Measurements from ENCODE around the gene MYL10. TPM values are rescaled to one million over a fixed set of nuclear protein-coding genes. Genes with fewer than 3 reads are reported as not detected.

Gene MYL10
- total and polyA plus RNA-seq, 2 experiments from 2014 or later = 1.3 TPM; not detected in 1

- peak overlapping the region; percentile 3; the same call in 1 of the 3 replicates for H3K4me3 Mint-ChIP-seq
- H3F3A ChIP-seq (replicated peaks; ENCODE audit: low read depth) = no peaks in the 10 kb centered on the region
- peaks cover 14% of the 10 kb centered on the region; the same call in 1 of the 2 replicates for H3K4me1 ChIP-seq (ENCODE audit: insufficient read depth)
- peak; percentile 87 for DNase-seq (ENCODE audit: low spot score)
- peaks cover 24% of the 10 kb centered on the region for H3K4me1 Mint-ChIP-seq
- no peaks in the 10 kb centered on the region for H3K79me2 ChIP-seq (replicated peaks; ENCODE audit: insufficient read depth)
- H3K27ac Mint-ChIP-seq = peak overlapping the region; percentile 62; the same call in 1 of the 2 replicates
- H3K36me3 Mint-ChIP-seq (ENCODE audit: low read depth) = no peaks in the 10 kb centered on the region
- H3K27ac ChIP-seq (ENCODE audit: low read depth) = no peak overlapping the region
- peak overlapping the region; percentile 70 for H3K4me2 ChIP-seq
- H3K4me3 ChIP-seq = 0 out of 2 replicates have a peak overlapping the region, but pooled peaks have one; percentile 35
- ATAC-seq = peak; percentile 88
- no peaks in the 10 kb centered on the region for H3K27me3 ChIP-seq (ENCODE audit: insufficient read depth)
- TF ChIP-seq EZH2 (IDR thresholded peaks at IDR 0.05; ENCODE audit: low read depth, unreplicated experiment) (no peak), ETS1 (IDR thresholded peaks at IDR 0.05) (no peak), ZNF462 (CRISPR knock-in tag; IDR thresholded peaks at IDR 0.05) (0 out of 2 replicates have a peak, but pooled peaks have one; percentile 46), EZH2phosphoT487 (IDR thresholded peaks at IDR 0.05; ENCODE audit: unreplicated experiment) (no peak), REST (IDR thresholded peaks at IDR 0.05; ENCODE audit: unreplicated experiment) (no peak), STAT1 (IDR thresholded peaks at IDR 0.05; ENCODE audit: unreplicated experiment) (no peak), CREB1 (CRISPR knock-in tag; IDR thresholded peaks at IDR 0.05; ENCODE audit: low read depth) (no peak), ZNF331 (CRISPR knock-in tag; IDR thresholded peaks at IDR 0.05; ENCODE audit: low read depth) (no peak)
- H3K27me3 Mint-ChIP-seq (ENCODE audit: insufficient read depth, low read depth, poor library complexity) = peaks cover 11% of the 10 kb centered on the region
- H3K36me3 ChIP-seq (ENCODE audit: insufficient read depth) = no peaks in the 10 kb centered on the region
- no peaks in the 10 kb centered on the region for H3K9me3 Mint-ChIP-seq
- no peak overlapping the region; the same call in 1 of the 2 replicates for H2AFZ ChIP-seq
- H4K20me1 ChIP-seq (replicated peaks; ENCODE audit: insufficient read depth) = no peaks in the 10 kb centered on the region
- H3K9me2 ChIP-seq (ENCODE audit: insufficient read depth) = no peaks in the 10 kb centered on the region
Observed at GRCh38 chr7:101624246-101625001, 4.7 kb downstream of the MYL10 start.

Data from GM23338 (cell line).